Tongue (tissue), 2 donors: Measurements from ENCODE around the gene ARMCX2. TPM values are rescaled to one million over a fixed set of nuclear protein-coding genes. Genes with fewer than 3 reads are reported as not detected.

Experiments
- small RNA-seq: library from RNA; depleted of rRNA; stranded (forward); fragments of <200 nt; gene quantifications from one replicate; pipeline ENCODE3, GENCODE V24; 2014; ENCODE audit warnings: low replicate concordance
- total RNA-seq: library from RNA; depleted of rRNA; stranded (reverse); fragments of >200 nt; gene quantifications from one replicate; pipeline ENCODE4 v1.2.3, GENCODE V29; 2014

Gene ARMCX2
- total RNA-seq, 1 donor from 2014 or later = 61.4 TPM

Small RNAs within 50 kb of the gene (small RNA-seq; reads per million reads assigned to genes)
- not detected for gene RNU6-30P
- gene RNU6-587P = not detected

Other genes starting within 250 kb of the ARMCX2 start
- gene ARMCX4, start 174.4 kb downstream of the ARMCX2 start, total RNA-seq = 23.7 TPM
- 133 TPM for gene ARMCX1, start 109.3 kb downstream of the ARMCX2 start, total RNA-seq
- 47.3 TPM for gene ARMCX6, start 41.9 kb downstream of the ARMCX2 start, total RNA-seq
- 238 TPM for gene ARMCX3, start 36.7 kb downstream of the ARMCX2 start, total RNA-seq